ENCODE measurements around the gene XPO4. TPM values are rescaled to one million over a fixed set of nuclear protein-coding genes. Genes with fewer than 3 reads are reported as not detected.

XPO4 gene
- total and polyA plus RNA-seq, 2 of the 8 experiments (the other 6 are each of a cell fraction or from before 2014, with no cell fraction given), result 11.9 to 33.3 TPM

- no peaks in the 10 kb centered on the region for H3K79me1 ChIP-seq (ENCODE audit: low read depth, low read length)
- H3K4me1 ChIP-seq (replicated peaks in 1 of 4; ENCODE audit: control insufficient read depth in 3 of 4, insufficient read depth in 4 of 4, low read length in 3 of 4), result no peaks in the 10 kb centered on the region
- no peak overlapping the region for H3K14ac ChIP-seq (ENCODE audit: insufficient read length)
- POLR2A ChIA-PET (ENCODE audit: partially characterized antibody), result no interaction called here
- no peak overlapping the region for H3K56ac ChIP-seq (replicated peaks; ENCODE audit: insufficient read length, low read depth, low read length)
- no peak overlapping the region for H2BK20ac ChIP-seq (ENCODE audit: low read length)
- H4K20me1 ChIP-seq (replicated peaks in 1 of 2; ENCODE audit: control insufficient read depth in 1 of 2, insufficient read depth in 2 of 2, low read length in 2 of 2), result no peaks in the 10 kb centered on the region
- H4K5ac ChIP-seq (ENCODE audit: insufficient read length, low read depth, low read length), result no peak overlapping the region
- TF ChIP-seq KDM1A (IDR thresholded peaks at IDR 0.05; ENCODE audit: borderline replicate concordance, low read length) (no peak), EZH2 (IDR thresholded peaks at IDR 0.05; ENCODE audit: low read depth, low read length, severe bottlenecking) (no peak), TEAD4 (IDR thresholded peaks at IDR 0.05; ENCODE audit: low read depth, low read length) (no peak), EGR1 (IDR thresholded peaks at IDR 0.05; ENCODE audit: borderline replicate concordance, low read depth, low read length) (no peak), POU5F1 (IDR thresholded peaks at IDR 0.05; ENCODE audit: low read depth, low read length) (no peak)
- H4K8ac ChIP-seq (ENCODE audit: extremely low read depth, insufficient read depth, low read length), result no peak overlapping the region
- H3K4me3 ChIP-seq (ENCODE audit: extremely low read depth in 1 of 4, insufficient read depth in 2 of 4, low read depth in 3 of 4, low read length in 4 of 4), result no peak overlapping the region
- no peaks in the 10 kb centered on the region for H3K9me3 ChIP-seq (ENCODE audit: insufficient read depth in 2 of 2, low read depth in 1 of 2, low read length in 1 of 2)
- no peak overlapping the region for H3K4ac ChIP-seq (replicated peaks; ENCODE audit: insufficient read length, low read depth, low read length)
- H3K79me2 ChIP-seq (ENCODE audit: control insufficient read depth in 1 of 2, insufficient read depth in 2 of 2, low read length in 2 of 2), result no peaks in the 10 kb centered on the region
- H2BK5ac ChIP-seq (ENCODE audit: low read depth, low read length), result no peak overlapping the region
- H3K18ac ChIP-seq (ENCODE audit: extremely low read depth, low read length), result no peak overlapping the region
- no peak overlapping the region for H4K91ac ChIP-seq (replicated peaks; ENCODE audit: insufficient read length, low read length)
- no peak overlapping the region for H3K4me2 ChIP-seq (ENCODE audit: insufficient read depth in 1 of 2, low read depth in 2 of 2, low read length in 2 of 2)
- H3K23ac ChIP-seq (ENCODE audit: insufficient read length), result no peak overlapping the region
- peaks cover 2 to 46% (median 24%) of the 10 kb centered on the region in 4 experiments; a peak in 6 of 8 replicates for H3K36me3 ChIP-seq (ENCODE audit: control insufficient read depth in 2 of 4, insufficient read depth in 4 of 4, low read length in 3 of 4)
- no peaks in the 10 kb centered on the region for H3K23me2 ChIP-seq (ENCODE audit: low read depth, low read length)
- no peak overlapping the region for H2AFZ ChIP-seq (ENCODE audit: low read length)
- no peaks in the 10 kb centered on the region for H3K27me3 ChIP-seq (replicated peaks in 1 of 4; ENCODE audit: control insufficient read depth in 3 of 4, extremely low read depth in 1 of 4, insufficient read depth in 3 of 4, low read length in 3 of 4)
- no peak overlapping the region for H3K9ac ChIP-seq (replicated peaks in 1 of 4; ENCODE audit: extremely low read depth in 1 of 4, low read depth in 3 of 4, low read length in 3 of 4)
- no peak overlapping the region for H2AK5ac ChIP-seq (ENCODE audit: low read depth, low read length)
- H2BK15ac ChIP-seq (ENCODE audit: low read length), result no peak overlapping the region
- H2BK120ac ChIP-seq (replicated peaks; ENCODE audit: low read depth, low read length), result no peak overlapping the region
- H2BK12ac ChIP-seq (ENCODE audit: low read depth, low read length), result no peak overlapping the region
- FAIRE-seq (no peak), DNase-seq (ENCODE audit: low read depth in 1 of 2, low spot score in 2 of 2) (no peak)
- CTCF ChIA-PET (ENCODE audit: partially characterized antibody), result no interaction called here
- 86% methylated on average over 5 of the region's 5 CpGs; no CpG with 5 or more reads in 1 of the 2 experiments for WGBS, 2 experiments (ENCODE audit: extremely low coverage in 1 of 2, insufficient coverage in 1 of 2, insufficient read length in 1 of 2, insufficient replicate concordance in 2 of 2, low coverage in 1 of 2, low lambda C conversion rate in 2 of 2, missing lambda C conversion rate in 1 of 2)
- H3K27ac ChIP-seq (ENCODE audit: low read depth, low read length), result no peak overlapping the region
These were observed 105.6 kb downstream of the XPO4 start for GRCh38 chr13:20796791-20797508.
